ENCODE results near the gene STK26.
"Not testable (repeated sequence)": the region's sequence is repeated elsewhere in the genome, so short reads cannot be mapped to it uniquely, and the experiment has no call there.

Gene STK26

GRCh38 chrX:132022967-132023895 lies at the start of gene STK26:
TSS of gene STK26 (plus strand) at chrX:132023302. CDS start at chrX:132023618, 316 bp downstream.
- DNase-seq: peak; percentile 84

GRCh38 chrX:131975851-131976250 lies 47.3 kb upstream of the STK26 start:
- no peak for DNase-seq

- DNase-seq: no peak
Observed at GRCh38 chrX:131977619-131978018, 45.5 kb upstream of the STK26 start.

GRCh38 chrX:131979116-131979515 lies 44.0 kb upstream of the STK26 start:
- DNase-seq: no peak

- no peak for DNase-seq
Observed at GRCh38 chrX:131985526-131986049, 37.5 kb upstream of the STK26 start.

GRCh38 chrX:131987252-131987651 lies 35.9 kb upstream of the STK26 start:
- no peak for DNase-seq

GRCh38 chrX:131988236-131988635 lies 34.9 kb upstream of the STK26 start:
- no peak for DNase-seq

- no peak for DNase-seq
Observed at GRCh38 chrX:132001127-132001526, 22.0 kb upstream of the STK26 start.

GRCh38 chrX:132004728-132005127 lies 18.4 kb upstream of the STK26 start:
- no peak for DNase-seq

GRCh38 chrX:132009350-132009749 lies 13.8 kb upstream of the STK26 start:
- DNase-seq: no peak

- not testable (repeated sequence) for DNase-seq
Observed at GRCh38 chrX:132010213-132010612, 12.9 kb upstream of the STK26 start.

GRCh38 chrX:132015875-132016274 lies 7.2 kb upstream of the STK26 start:
- no peak for DNase-seq

GRCh38 chrX:132016628-132017430 lies 6.3 kb upstream of the STK26 start:
- no peak for DNase-seq

GRCh38 chrX:132017431-132018185 lies 5.5 kb upstream of the STK26 start:
- no peak for DNase-seq

- DNase-seq: no peak
Observed at GRCh38 chrX:132022198-132022966, 720 bp upstream of the STK26 start.

- DNase-seq: peak; percentile 75
Observed at GRCh38 chrX:132023896-132024386, 839 bp downstream of the STK26 start.

GRCh38 chrX:132025041-132025440 lies 1.9 kb downstream of the STK26 start:
- DNase-seq: no peak

- DNase-seq: no peak
Observed at GRCh38 chrX:132030264-132030663, 7.2 kb downstream of the STK26 start.

- DNase-seq: no peak
Observed at GRCh38 chrX:132031867-132032266, 8.8 kb downstream of the STK26 start.

GRCh38 chrX:132033166-132033565 lies 10.1 kb downstream of the STK26 start:
- DNase-seq: no peak

GRCh38 chrX:132034648-132035047 lies 11.5 kb downstream of the STK26 start:
- no peak for DNase-seq

- no peak for DNase-seq
Observed at GRCh38 chrX:132037479-132037993, 14.4 kb downstream of the STK26 start.
